Suppressor macrophage treated with lipopolysaccharide for 4 hours (primary cell): ENCODE results near the gene GJC2.

Experiments
- DNase-seq: peaks from one replicate; pipeline ENCODE4 v3.0.0-alpha.2; 2020

GJC2 gene

GRCh38 chr1:228117335-228117734 lies 32.4 kb upstream of the GJC2 start:
- DNase-seq, result no peak

GRCh38 chr1:228118040-228118439 lies 31.7 kb upstream of the GJC2 start:
- DNase-seq, result no peak

- DNase-seq, result no peak
Measured at GRCh38 chr1:228120351-228120750, 29.4 kb upstream of the GJC2 start.

- no peak for DNase-seq
Measured at GRCh38 chr1:228120857-228121489, 28.8 kb upstream of the GJC2 start.

- no peak for DNase-seq
Measured at GRCh38 chr1:228122921-228123441, 26.7 kb upstream of the GJC2 start.

- no peak for DNase-seq
Measured at GRCh38 chr1:228123505-228123904, 26.2 kb upstream of the GJC2 start.

- no peak for DNase-seq
Measured at GRCh38 chr1:228125185-228125584, 24.5 kb upstream of the GJC2 start.

- no peak for DNase-seq
Measured at GRCh38 chr1:228131766-228132165, 18.0 kb upstream of the GJC2 start.

GRCh38 chr1:228134591-228134990 lies 15.1 kb upstream of the GJC2 start:
- DNase-seq, result no peak

- DNase-seq, result no peak
Measured at GRCh38 chr1:228136901-228137300, 12.8 kb upstream of the GJC2 start.

- DNase-seq, result no peak
Measured at GRCh38 chr1:228139406-228139930, 10.3 kb upstream of the GJC2 start.

GRCh38 chr1:228139931-228140723 lies 9.6 kb upstream of the GJC2 start, which contains the start of gene GUK1:
Gene GUK1 (plus strand): TSS chr1:228140279. CDS start chr1:228140303, 24 bp downstream.
- DNase-seq, result peak; percentile 100

GRCh38 chr1:228140724-228141225 lies 9.0 kb upstream of the GJC2 start:
- peak; percentile 8 for DNase-seq

GRCh38 chr1:228141226-228142044 lies 8.3 kb upstream of the GJC2 start:
- peak; percentile 62 for DNase-seq

GRCh38 chr1:228142155-228142691 lies 7.5 kb upstream of the GJC2 start:
- DNase-seq, result no peak

GRCh38 chr1:228142701-228143136 lies 7.0 kb upstream of the GJC2 start:
- no peak for DNase-seq

- no peak for DNase-seq
Measured at GRCh38 chr1:228143480-228144192, 6.1 kb upstream of the GJC2 start.

- no peak for DNase-seq
Measured at GRCh38 chr1:228144193-228144992, 5.3 kb upstream of the GJC2 start.

- DNase-seq, result no peak
Measured at GRCh38 chr1:228144993-228145343, 4.8 kb upstream of the GJC2 start.

- DNase-seq, result no peak
Measured at GRCh38 chr1:228145463-228146416, 4.0 kb upstream of the GJC2 start.
